Activated CD8-positive, alpha-beta T cell treated with anti-CD3 and anti-CD28 coated beads for 36 hours (primary cell): Measurements from ENCODE around the gene EHBP1. TPM values are rescaled to one million over a fixed set of nuclear protein-coding genes. Genes with fewer than 3 reads are reported as not detected.
"Not testable (repeated sequence)": the region's sequence is repeated elsewhere in the genome, so short reads cannot be mapped to it uniquely, and the experiment has no call there.

Experiments used
- ATAC-seq: fragments of 200-7000 bp; cut with Tn5 transposase; one replicate; pipeline ENCODE4 v1.10.0; 2021; ENCODE audit warnings: mild to moderate bottlenecking, moderate library complexity
- CTCF ChIA-PET: fragments of 350-600 bp; sonication (Branson Sonifier 250); formaldehyde crosslinking; loops from one replicate; lab custom pipeline; 2021; ENCODE audit warnings: antibody characterized with exemption; lab: Charles Lee
- POLR2A ChIA-PET: fragments of 350-600 bp; sonication (Branson Sonifier 250); formaldehyde crosslinking; loops from one replicate; lab custom pipeline; 2021; ENCODE audit warnings: antibody characterized with exemption; lab: Charles Lee
- DNase-seq: peaks from one replicate; pipeline ENCODE4 v3.0.0-alpha.2; 2020
- H3K27ac Mint-ChIP-seq: one replicate; pipeline ENCODE4 v1.8.0; 2021; ENCODE audit warnings: mild to moderate bottlenecking, mixed read lengths
- H3K27me3 Mint-ChIP-seq: one replicate; pipeline ENCODE4 v1.8.0; 2021; ENCODE audit warnings: mixed read lengths
- H3K36me3 Mint-ChIP-seq: one replicate; pipeline ENCODE4 v1.8.0; 2021; ENCODE audit warnings: low read depth, mixed read lengths
- H3K4me1 Mint-ChIP-seq: one replicate; pipeline ENCODE4 v1.8.0; 2021; ENCODE audit warnings: low read depth, mixed read lengths
- H3K4me3 Mint-ChIP-seq: one replicate; pipeline ENCODE4 v1.8.0; 2021; ENCODE audit warnings: mild to moderate bottlenecking, moderate library complexity, mixed read lengths
- H3K9me3 Mint-ChIP-seq: one replicate; pipeline ENCODE4 v1.8.0; 2021; ENCODE audit warnings: mixed read lengths
- CTCF ChIP-seq: fragments of 200-600 bp; IDR thresholded peaks from one replicate; pipeline ENCODE4 v1.8.0; 2022; ENCODE audit warnings: antibody characterized with exemption, mild to moderate bottlenecking
- intact Hi-C: fragments of 100-400 bp; cut with micrococcal nuclease; formaldehyde crosslinking; loops from one replicate; pipeline ENCODE4 v1.10.0; 2022
- total RNA-seq, 2 experiments: library from RNA; stranded (reverse); gene quantifications; one replicate each; pipeline ENCODE4 v1.2.3, GENCODE V29; 2021

The EHBP1 gene
- total RNA-seq, 2 experiments from 2014 or later: 24.1 to 24.3 TPM

GRCh38 chr2:62744603-62745002 lies 39.1 kb downstream of the EHBP1 start:
- no peak overlapping the region for H3K27ac Mint-ChIP-seq

DNA sequence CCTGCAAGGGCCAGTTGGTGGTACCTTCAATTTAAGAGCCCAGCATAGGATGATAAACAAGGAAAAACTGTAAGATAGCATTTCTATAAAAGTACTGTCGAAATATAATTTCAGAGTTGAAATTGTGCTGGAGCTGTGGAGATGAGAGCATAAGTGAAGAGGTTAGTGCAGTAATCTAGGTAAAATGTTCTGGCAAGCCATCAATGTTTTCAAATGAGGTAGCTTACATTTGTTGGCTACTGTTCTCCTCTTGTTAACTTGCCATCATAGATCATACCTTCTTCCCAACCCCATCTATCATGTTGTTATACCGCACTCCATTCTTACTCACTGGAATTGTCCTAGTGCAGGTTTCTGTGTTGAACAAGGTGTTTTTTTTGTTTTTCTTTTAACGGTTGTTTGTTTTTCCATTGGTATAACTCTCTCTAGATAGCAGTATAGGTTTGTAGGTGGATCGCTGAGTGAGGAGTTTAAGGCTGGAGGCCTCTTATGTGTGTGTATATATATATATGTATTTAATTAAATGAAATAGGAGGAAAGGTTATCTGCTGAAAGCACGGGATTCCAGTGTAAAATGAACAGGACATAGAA lies 40.5 kb downstream of the EHBP1 start:
- H3K4me1 Mint-ChIP-seq: peaks cover 13% of the 10 kb centered on the region
- intact Hi-C loops: no loop called here
- H3K27me3 Mint-ChIP-seq: no peaks in the 10 kb centered on the region
- ChIA-PET CTCF (interaction anchor here (1.1 kb wide), 1 partner anchor 29 kb away, joined by 4 read pairs; no protein-coding TSS in a partner anchor), POLR2A (no interaction called here)
- DNase-seq (no peak), ATAC-seq (no peak)
- H3K27ac Mint-ChIP-seq: no peak overlapping the region
- H3K36me3 Mint-ChIP-seq: peaks cover 15% of the 10 kb centered on the region
- no peak for TF ChIP-seq CTCF
- peaks cover 7% of the 10 kb centered on the region for H3K9me3 Mint-ChIP-seq
- H3K4me3 Mint-ChIP-seq: no peak overlapping the region

More at GRCh38 chr2:62744603-62745002, 39.1 kb downstream of the EHBP1 start:
- no peak for TF ChIP-seq CTCF
- Mint-ChIP-seq H3K36me3 (peaks cover 6% of the 10 kb centered on the region), H3K27me3 (no peaks in the 10 kb centered on the region), H3K4me1 (peaks cover 8% of the 10 kb centered on the region), H3K4me3 (no peak overlapping the region), H3K9me3 (peaks cover 1% of the 10 kb centered on the region)
- CTCF ChIA-PET: no interaction called here
- DNase-seq (no peak), ATAC-seq (no peak)
- POLR2A ChIA-PET: no interaction called here
- intact Hi-C loops: no loop called here

GRCh38 chr2:62747169-62747568 lies 41.7 kb downstream of the EHBP1 start:
- no peak for TF ChIP-seq CTCF
- ChIA-PET POLR2A (interaction anchor here (0.6 kb wide), 1 partner anchor 40 kb away, joined by 3 read pairs; no protein-coding TSS in a partner anchor), CTCF (no interaction called here)
- Mint-ChIP-seq H3K27me3 (no peaks in the 10 kb centered on the region), H3K36me3 (peaks cover 18% of the 10 kb centered on the region), H3K4me3 (no peak overlapping the region), H3K9me3 (peaks cover 7% of the 10 kb centered on the region), H3K4me1 (peaks cover 13% of the 10 kb centered on the region), H3K27ac (no peak overlapping the region)
- no peak for ATAC-seq
- DNase-seq: no peak
- intact Hi-C loops: no loop called here

DNA sequence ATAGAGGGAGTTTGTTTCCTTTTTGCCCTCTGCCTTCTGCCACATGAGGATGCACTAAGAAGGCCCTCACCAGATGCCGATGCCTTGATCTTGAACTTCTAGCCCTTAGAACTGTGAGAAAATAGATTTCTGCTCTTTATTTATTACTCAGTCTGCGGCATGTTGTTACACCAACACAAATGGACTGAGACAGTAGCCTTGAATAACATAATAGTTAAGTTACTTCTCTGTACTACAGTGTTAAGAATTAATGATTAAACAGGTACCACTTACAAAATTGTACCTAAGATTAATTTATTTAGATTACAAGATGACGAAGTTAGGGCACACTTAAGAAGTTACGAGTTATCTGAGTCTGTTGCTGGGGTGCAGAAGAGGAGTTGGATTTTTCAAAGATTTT lies 42.4 kb downstream of the EHBP1 start:
- no peak for ATAC-seq
- TF ChIP-seq CTCF: no peak
- Mint-ChIP-seq H3K9me3 (peaks cover 7% of the 10 kb centered on the region), H3K27me3 (no peaks in the 10 kb centered on the region), H3K4me3 (no peak overlapping the region), H3K36me3 (peaks cover 20% of the 10 kb centered on the region), H3K4me1 (peaks cover 11% of the 10 kb centered on the region), H3K27ac (no peak overlapping the region)
- ChIA-PET POLR2A (no interaction called here), CTCF (no interaction called here)
- no peak for DNase-seq
- intact Hi-C loops: no loop called here

DNA sequence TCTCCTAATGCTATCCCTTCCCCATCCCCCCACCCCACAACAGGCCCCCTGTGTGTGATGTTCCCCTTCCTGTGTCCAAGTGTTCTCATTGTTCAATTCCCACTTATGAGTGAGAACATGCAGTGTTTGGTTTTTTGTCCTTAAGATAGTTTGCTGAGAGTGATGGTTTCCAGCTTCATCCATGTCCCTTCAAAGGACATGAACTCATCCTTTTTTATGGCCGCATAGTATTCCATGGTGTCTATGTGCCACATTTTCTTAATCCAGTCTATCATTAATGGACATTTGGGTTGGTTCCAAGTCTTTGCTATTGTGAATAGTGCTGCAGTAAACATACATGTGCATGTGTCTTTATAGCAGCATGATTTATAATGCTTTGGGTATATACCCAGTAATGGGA lies 43.6 kb downstream of the EHBP1 start:
- DNase-seq, ATAC-seq, intact Hi-C loops, H3K4me1 Mint-ChIP-seq, H3K4me3 Mint-ChIP-seq, H3K27me3 Mint-ChIP-seq, H3K27ac Mint-ChIP-seq, POLR2A ChIA-PET: not testable (repeated sequence)
- Mint-ChIP-seq H3K36me3 (peaks cover 27% of the 10 kb centered on the region), H3K9me3 (peaks cover 14% of the 10 kb centered on the region)
- CTCF ChIA-PET: interaction anchor here (0.7 kb wide), 1 partner anchor 9 kb away, joined by 3 read pairs; no protein-coding TSS in a partner anchor
